HEK293 (cell line): Measurements from ENCODE around the gene COG3.

Experiments used
- PATZ1 ChIP-seq: fragments of 450-650 bp; formaldehyde crosslinking; IDR thresholded peaks from 2 replicates; pipeline ENCODE4 v1.5.1; 2016; ENCODE audit warnings: missing biosample characterization, missing genetic modification characterization
- PBX3 ChIP-seq: sonication (generic); formaldehyde crosslinking; IDR thresholded peaks from 2 replicates; pipeline ENCODE4 v1.8.1; 2022; ENCODE audit warnings: mild to moderate bottlenecking, moderate library complexity, missing genetic modification reagents
- SCRT2 ChIP-seq: fragments of 450-650 bp; formaldehyde crosslinking; IDR thresholded peaks from 2 replicates; pipeline ENCODE4 v1.5.1; 2016; ENCODE audit warnings: missing biosample characterization, missing genetic modification characterization
- ZFHX2 ChIP-seq: fragments of 450-650 bp; formaldehyde crosslinking; conservative IDR thresholded peaks from 2 replicates; pipeline ENCODE4 v1.5.1; 2016; ENCODE audit warnings: missing biosample characterization, missing genetic modification characterization

- TF ChIP-seq PATZ1 (tag by site-specific recombination) (no peak), ZFHX2 (tag by site-specific recombination) (no peak), PBX3 (CRISPR knock-in tag) (no peak), SCRT2 (tag by site-specific recombination) (no peak)
Observed at GRCh38 chr13:45512098-45512496, 47.4 kb downstream of the COG3 start.
